GM12878 (cell line): Measurements from ENCODE around the gene SORT1. TPM values are rescaled to one million over a fixed set of nuclear protein-coding genes. Genes with fewer than 3 reads are reported as not detected.

Experiments used
- ATAC-seq: fragments of 200-7000 bp; cut with Tn5 transposase; 3 replicates; pipeline ENCODE4 v1.9.1; 2020; ENCODE audit warnings: mild to moderate bottlenecking, moderate library complexity
- BruUV-seq: library from RNA; stranded (reverse); fragments of 400-500 nt; replicated peaks from 2 replicates; lab custom pipeline; 2021; lab: Mats Ljungman, UMichigan
- CTCF ChIA-PET: fragments of 300-600 bp; sonication (Branson Sonifier 250); formaldehyde crosslinking; extraction: SDS; loops from one replicate; lab custom pipeline; 2021; ENCODE audit warnings: inconsistent platforms; lab: Yijun Ruan, JAX
- POLR2A ChIA-PET: fragments of 350-600 bp; formaldehyde crosslinking; extraction: SDS; loops from one replicate; lab custom pipeline; 2021; ENCODE audit warnings: inconsistent platforms; lab: Charles Lee
- RAD21 ChIA-PET: fragments of 300-600 bp; sonication (Branson Sonifier 250); formaldehyde crosslinking; loops from one replicate; lab custom pipeline; 2023; ENCODE audit warnings: antibody characterized with exemption; ENCODE audit not compliant: unreplicated experiment; lab: Charles Lee
- SMC1A ChIA-PET: fragments of 300-600 bp; sonication (Branson Sonifier 250); formaldehyde crosslinking; loops from one replicate; lab custom pipeline; 2023; ENCODE audit not compliant: unreplicated experiment, uncharacterized antibody; lab: Charles Lee
- DNase-seq: peaks from one replicate; pipeline ENCODE4 v3.0.0-alpha.2; 2011; ENCODE audit warnings: low read depth, low spot score
- FAIRE-seq: peaks from 3 replicates; lab custom pipeline; 2011; peaks lifted over from hg19 to GRCh38; lab: Jason Lieb, UNC
- H2AFZ ChIP-seq: 2 replicates; pipeline ENCODE4 v1.6.0; 2011; ENCODE audit warnings: low read depth, low read length, control low read depth; ENCODE audit not compliant: control insufficient read depth
- H3K27ac ChIP-seq: 2 replicates; pipeline ENCODE4 v1.5.1; 2011; ENCODE audit warnings: control low read depth; ENCODE audit not compliant: control insufficient read depth, insufficient read depth
- H3K27me3 ChIP-seq, 2 experiments: replicated peaks in 1 of 2; 2 replicates each; pipeline versions ENCODE4 v1.6.0 to v1.6.1; 2011; ENCODE audit warnings: low read length in 1 of 2; ENCODE audit not compliant: control insufficient read depth in 2 of 2, insufficient read depth in 2 of 2
- H3K36me3 ChIP-seq, 2 experiments: 2 replicates each; pipeline ENCODE4 v1.5.1; 2011; ENCODE audit warnings: low read length in 1 of 2; ENCODE audit not compliant: control insufficient read depth in 2 of 2, insufficient read depth in 2 of 2
- H3K4me1 ChIP-seq: 2 replicates; pipeline ENCODE4 v1.6.1; 2011; ENCODE audit warnings: mild to moderate bottlenecking, low read length, moderate library complexity, mixed read lengths; ENCODE audit not compliant: control insufficient read depth, insufficient read depth
- H3K4me2 ChIP-seq: 2 replicates; pipeline ENCODE4 v1.6.0; 2011; ENCODE audit warnings: control low read depth; ENCODE audit not compliant: control insufficient read depth, insufficient read depth
- H3K4me3 ChIP-seq: fragments of 200-600 bp; sonication (generic); 2 replicates; pipeline ENCODE4 v1.5.1; 2016
- H3K79me2 ChIP-seq: 2 replicates; pipeline ENCODE4 v1.6.0; 2011; ENCODE audit warnings: low read length; ENCODE audit not compliant: control insufficient read depth, insufficient read depth
- H3K9ac ChIP-seq: 2 replicates; pipeline ENCODE4 v1.8.0; 2011; ENCODE audit warnings: low read length, control low read depth, mixed read lengths; ENCODE audit not compliant: control insufficient read depth, insufficient read depth
- H3K9me3 ChIP-seq: replicated peaks from 3 replicates; pipeline ENCODE4 v1.5.1; 2011; ENCODE audit warnings: mild to moderate bottlenecking, low read length; ENCODE audit not compliant: control insufficient read depth, insufficient read depth
- H4K20me1 ChIP-seq: 2 replicates; pipeline ENCODE4 v1.6.0; 2011; ENCODE audit not compliant: control insufficient read depth, insufficient read depth
- BMI1 ChIP-seq: fragments of 450-650 bp; IDR thresholded peaks from 2 replicates; pipeline ENCODE4 v1.6.1; 2016; ENCODE audit warnings: mild to moderate bottlenecking, moderate library complexity, borderline replicate concordance
- CHD1 ChIP-seq: IDR thresholded peaks from 2 replicates; pipeline ENCODE4 v1.6.1; 2012; ENCODE audit warnings: low read depth, low read length, improper control_type of control experiment
- CREB1 ChIP-seq: IDR thresholded peaks from 2 replicates; pipeline ENCODE4 v1.6.1; 2012; ENCODE audit warnings: low read depth, mild to moderate bottlenecking, inconsistent platforms
- ESRRA ChIP-seq: IDR thresholded peaks from 2 replicates; pipeline ENCODE4 v1.6.1; 2012; ENCODE audit warnings: mild to moderate bottlenecking, low read length, improper control_type of control experiment
- FOXM1 ChIP-seq: IDR thresholded peaks from 2 replicates; pipeline ENCODE4 v1.6.1; 2012; ENCODE audit warnings: low read depth, mild to moderate bottlenecking, inconsistent platforms, low read length, moderate library complexity
- NFYA ChIP-seq: IDR thresholded peaks from 2 replicates; pipeline ENCODE4 v1.6.1; 2011; ENCODE audit warnings: low read depth, mild to moderate bottlenecking, low read length, improper control_type of control experiment, borderline replicate concordance
- PKNOX1 ChIP-seq: fragments of 450-650 bp; IDR thresholded peaks from 2 replicates; pipeline ENCODE4 v1.6.1; 2016; ENCODE audit warnings: mild to moderate bottlenecking
- POLR2A ChIP-seq: IDR thresholded peaks from 2 replicates; pipeline ENCODE4 v1.6.1; 2011; ENCODE audit warnings: low read depth, mild to moderate bottlenecking, low read length
- SIN3A ChIP-seq: IDR thresholded peaks from 2 replicates; pipeline ENCODE4 v1.6.1; 2012; ENCODE audit warnings: low read depth, low read length, improper control_type of control experiment
- SPI1 ChIP-seq: IDR thresholded peaks from 2 replicates; pipeline ENCODE4 v1.6.1; 2011; ENCODE audit warnings: low read depth, mild to moderate bottlenecking, low read length, moderate library complexity, borderline replicate concordance; ENCODE audit not compliant: insufficient read depth
- SREBF1 ChIP-seq: IDR thresholded peaks from 2 replicates; pipeline ENCODE4 v1.6.1; 2012; ENCODE audit warnings: mild to moderate bottlenecking, low read length
- SRF ChIP-seq, 2 experiments: IDR thresholded peaks; 2 replicates each; pipeline ENCODE4 v1.6.1; 2011; ENCODE audit warnings: low read depth in 2 of 2, low read length in 2 of 2, mild to moderate bottlenecking in 1 of 2, moderate library complexity in 1 of 2
- WRNIP1 ChIP-seq: IDR thresholded peaks from 2 replicates; pipeline ENCODE4 v1.6.1; 2011; ENCODE audit warnings: low read depth, low read length, improper control_type of control experiment, borderline replicate concordance
- ZBTB40 ChIP-seq: fragments of 450-650 bp; IDR thresholded peaks from 2 replicates; pipeline ENCODE4 v1.6.1; 2016; ENCODE audit warnings: mild to moderate bottlenecking, moderate library complexity, borderline replicate concordance
- WGBS: methylation state at CpG from one replicate; pipeline ENCODE4 v1.1.6; 2016; ENCODE audit warnings: low lambda C conversion rate; ENCODE audit not compliant: insufficient replicate concordance, insufficient coverage; ENCODE audit errors: missing lambda C conversion rate; 5-methylcytosine and 5-hydroxymethylcytosine counted together
- in situ Hi-C: fragments of 300-500 bp; cut with MboI; formaldehyde crosslinking; loops from 9 replicates; pipeline ENCODE4 v1.14.3; 2018; ENCODE audit warnings: mixed read lengths
- intact Hi-C: fragments of 100-400 bp; cut with micrococcal nuclease; formaldehyde crosslinking; loops from one replicate; pipeline ENCODE4 v1.14.2; 2022; ENCODE audit not compliant: unreplicated experiment
- polyA plus RNA-seq, 11 experiments: library from polyadenylated mRNA; depleted of rRNA in 4 of 11; unstranded in 6 of 11; stranded (reverse) in 5 of 11; fragments of >200 nt; fragmentation: Nextera tagmentation in 4 of 11; fragmentation: Illumina TruSeq in 1 of 11; extraction: Ambion mirVana in 4 of 11; extraction: Trizol in 1 of 11; gene quantifications; 1 replicate in 1 of 11; 2 replicates in 10 of 11; pipeline versions ENCODE4 v1.2.1 to v1.2.3, GENCODE V29; 2011 to 2016; ENCODE audit warnings: inconsistent platforms in 2 of 11, missing spikeins in 2 of 11, low read depth in 1 of 11
- total RNA-seq, 4 experiments: library from RNA; depleted of rRNA in 3 of 4; stranded (reverse); fragments of >200 nt in 3 of 4; fragmentation: Illumina TruSeq in 1 of 4; extraction: Trizol in 1 of 4; gene quantifications; 2 replicates each; pipeline versions ENCODE4 v1.2.1 to v1.2.3, GENCODE V29; 2013 to 2021
- TF ChIP-seq, protein P1 (sequence below): fragments of 450-650 bp; IDR thresholded peaks from 2 replicates; pipeline ENCODE4 v1.6.1; 2016; ENCODE audit warnings: mild to moderate bottlenecking

SORT1 gene
- total and polyA plus RNA-seq, 10 of the 15 experiments (the other 5 are each of a cell fraction or from before 2014, with no cell fraction given): 0.06 to 1.9 (median 0.33) TPM; not detected in 1

DNA sequence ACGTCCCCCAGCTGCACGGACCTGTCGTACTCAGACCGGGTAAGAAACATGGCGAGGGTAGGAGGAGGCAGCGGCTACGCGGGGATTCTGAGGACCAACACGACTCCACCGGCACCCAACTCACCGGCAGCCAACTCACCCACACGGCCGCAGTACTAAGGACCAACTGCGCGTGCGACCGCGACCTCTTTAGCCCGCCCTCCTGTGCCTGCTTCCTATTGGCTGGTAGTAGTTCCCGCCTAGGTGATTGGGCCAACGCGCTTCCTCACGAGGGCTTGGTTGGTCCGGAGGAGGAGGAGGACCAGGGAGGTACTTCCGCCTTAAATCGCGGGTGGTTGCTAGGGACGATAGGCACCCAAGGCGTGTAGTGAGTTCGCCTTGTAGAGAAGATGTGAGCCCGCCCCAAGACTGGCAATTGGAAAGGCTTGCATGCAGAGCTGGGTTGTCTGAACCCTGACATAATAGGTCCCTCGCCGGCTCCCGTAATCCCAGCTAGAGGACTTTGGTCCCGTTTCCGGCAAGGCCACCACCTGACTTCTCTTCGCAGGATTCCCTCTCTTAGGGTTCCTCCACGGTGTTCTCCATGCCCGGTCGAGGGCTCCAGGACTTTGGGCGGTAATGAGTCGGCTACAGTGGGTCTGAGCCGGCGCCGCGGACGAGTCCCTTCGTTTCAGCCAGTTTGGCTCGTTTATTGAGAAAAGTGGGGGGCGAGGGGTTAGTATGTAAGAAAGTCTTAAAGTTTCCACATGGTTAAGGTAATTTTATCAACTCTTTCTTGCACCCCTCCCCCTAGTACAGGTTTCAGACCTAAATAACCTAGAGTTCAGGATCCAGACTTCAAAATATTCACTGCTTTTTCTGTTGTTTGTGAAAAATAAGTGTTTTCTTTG lies 28.8 kb upstream of the SORT1 start, which contains the start of gene PSMA5:
PSMA5 (minus strand) TSS at position 168 of the 890 bp plus-strand sequence; CDS start at position 50, 118 bp downstream.
- ChIA-PET POLR2A (interaction anchor here (0.6 to 1.9 kb wide), 9 partner anchors 14 to 350 kb away, joined by 3 to 13 read pairs (median 5); partner anchors contain the start of genes ATXN7L2, CYB561D1, GNAI3 and PSRC1), CTCF (interaction anchor here (0.7 to 4.2 kb wide), 12 partner anchors 14 to 608 kb away, joined by 3 to 32 read pairs (median 3); partner anchors contain the start of genes CYB561D1 and STRIP1), SMC1A (interaction anchor here (0.6 to 2.3 kb wide), 10 partner anchors 12 to 106 kb away, joined by 3 to 8 read pairs (median 4); partner anchors contain the start of gene ATXN7L2), RAD21 (interaction anchor here (0.8 to 2.2 kb wide), 5 partner anchors 28 to 123 kb away, joined by 3 to 9 read pairs (median 5); partner anchors contain the start of gene SORT1)
- DNase-seq (peak; percentile 99), ATAC-seq (peak; percentile 99), FAIRE-seq (peak; percentile 99)
- H3K27ac ChIP-seq: peak within 1 kb of the TSS; percentile 89
- no peaks in the 10 kb centered on the region for H3K9me3 ChIP-seq
- peaks cover 0 to 3% of the 10 kb centered on the region in 2 experiments; a peak in 1 of 4 replicates for H3K36me3 ChIP-seq
- H4K20me1 ChIP-seq: no peaks in the 10 kb centered on the region
- H3K4me1 ChIP-seq: no peaks in the 10 kb centered on the region; the same call in 1 of the 2 replicates
- H3K9ac ChIP-seq: peak within 1 kb of the TSS; percentile 86
- peak within 1 kb of the TSS; percentile 91 for H2AFZ ChIP-seq
- peak within 1 kb of the TSS; percentile 96 for H3K4me2 ChIP-seq
- in situ Hi-C loops (no loop called here), intact Hi-C loops (loop anchor here (1.0 to 10.0 kb wide), 3 partner anchors 57 to 908 kb away; partner anchors contain the start of genes ATXN7L2 and RBM15)
- H3K79me2 ChIP-seq: peaks cover 49% of the 10 kb centered on the region
- BruUV-seq: TSS peak; percentile 84
- H3K27me3 ChIP-seq: no peaks in the 10 kb centered on the region
- 1% methylated on average over 50 of the region's 50 CpGs for WGBS
- H3K4me3 ChIP-seq: peak within 1 kb of the TSS; percentile 98
- TF ChIP-seq SPI1: peak; percentile 63
- TF ChIP-seq FOXM1: no peak
- 0 out of 2 replicates have a peak, but pooled peaks have one; percentile 43 for TF ChIP-seq SREBF1
- peak; percentile 83; the same call in 1 of the 2 replicates for TF ChIP-seq BMI1
- TF ChIP-seq ESRRA: no peak
- peak; percentile 100 for TF ChIP-seq POLR2A
- TF ChIP-seq, protein P1, sequence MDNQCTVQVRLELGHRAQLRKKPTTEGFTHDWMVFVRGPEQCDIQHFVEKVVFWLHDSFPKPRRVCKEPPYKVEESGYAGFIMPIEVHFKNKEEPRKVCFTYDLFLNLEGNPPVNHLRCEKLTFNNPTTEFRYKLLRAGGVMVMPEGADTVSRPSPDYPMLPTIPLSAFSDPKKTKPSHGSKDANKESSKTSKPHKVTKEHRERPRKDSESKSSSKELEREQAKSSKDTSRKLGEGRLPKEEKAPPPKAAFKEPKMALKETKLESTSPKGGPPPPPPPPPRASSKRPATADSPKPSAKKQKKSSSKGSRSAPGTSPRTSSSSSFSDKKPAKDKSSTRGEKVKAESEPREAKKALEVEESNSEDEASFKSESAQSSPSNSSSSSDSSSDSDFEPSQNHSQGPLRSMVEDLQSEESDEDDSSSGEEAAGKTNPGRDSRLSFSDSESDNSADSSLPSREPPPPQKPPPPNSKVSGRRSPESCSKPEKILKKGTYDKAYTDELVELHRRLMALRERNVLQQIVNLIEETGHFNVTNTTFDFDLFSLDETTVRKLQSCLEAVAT: no peak; the same call in 1 of the 2 replicates
- peak; percentile 82 for TF ChIP-seq NFYA
- TF ChIP-seq CREB1: peak; percentile 79; the same call in 1 of the 2 replicates
- TF ChIP-seq PKNOX1: 0 out of 2 replicates have a peak, but pooled peaks have one; percentile 21
- TF ChIP-seq CHD1: no peak
- no peak for TF ChIP-seq WRNIP1
- TF ChIP-seq ZBTB40: peak; percentile 89
- TF ChIP-seq SRF (IDR thresholded peaks at IDR 0.05; ENCODE audit: low read depth in 2 of 2, low read length in 2 of 2): peak in 1 of 2 experiments; percentile 43; a peak in 1 of 4 replicates
- TF ChIP-seq SIN3A: peak; percentile 54; the same call in 1 of the 2 replicates
